Measurements from ENCODE around the gene ATP6V1F.

GRCh38 chr7:128837521-128837921, 25.1 kb upstream of the ATP6V1F start:
- TF ChIP-seq CTCF (IDR thresholded peaks at IDR 0.05) = no peak
- no peak for TF ChIP-seq ZFX (IDR thresholded peaks at IDR 0.05; ENCODE audit: borderline replicate concordance)

Data from 22Rv1 (cell line).